MCF 10A (cell line): ENCODE results near the gene LRRC41. TPM values are rescaled to one million over a fixed set of nuclear protein-coding genes. Genes with fewer than 3 reads are reported as not detected.

Experiments used
- BruUV-seq: library from RNA; stranded (reverse); fragments of 400-500 nt; replicated peaks from 2 replicates; lab custom pipeline; 2021; lab: Mats Ljungman, UMichigan
- CTCF ChIA-PET: fragments of 300-600 bp; sonication (Branson Sonifier 250); formaldehyde crosslinking; extraction: SDS; loops from one replicate; lab custom pipeline; 2021; ENCODE audit warnings: antibody characterized with exemption, inconsistent platforms; lab: Yijun Ruan, JAX
- POLR2A ChIA-PET: fragments of 300-600, 350-650 bp; sonication (Branson Sonifier 250); formaldehyde crosslinking; extraction: SDS; loops from one replicate; lab custom pipeline; 2020; ENCODE audit warnings: antibody characterized with exemption, inconsistent platforms; lab: Yijun Ruan, JAX
- DNase-seq: peaks from one replicate; pipeline ENCODE4 v3.0.0-alpha.2; 2018; ENCODE audit not compliant: unreplicated experiment
- H3K27ac Mint-ChIP-seq: one replicate; pipeline ENCODE4 v1.8.0; 2022; ENCODE audit warnings: mild to moderate bottlenecking, low read depth, mixed read lengths; ENCODE audit not compliant: unreplicated experiment
- H3K27me3 Mint-ChIP-seq: one replicate; pipeline ENCODE4 v1.8.0; 2022; ENCODE audit warnings: mixed read lengths; ENCODE audit not compliant: insufficient read depth, unreplicated experiment
- H3K36me3 Mint-ChIP-seq: one replicate; pipeline ENCODE4 v1.8.0; 2022; ENCODE audit warnings: mild to moderate bottlenecking, moderate library complexity, mixed read lengths; ENCODE audit not compliant: insufficient read depth, unreplicated experiment
- H3K4me1 Mint-ChIP-seq: one replicate; pipeline ENCODE4 v1.8.0; 2022; ENCODE audit warnings: mixed read lengths; ENCODE audit not compliant: insufficient read depth, unreplicated experiment
- H3K4me3 Mint-ChIP-seq: one replicate; pipeline ENCODE4 v1.8.0; 2022; ENCODE audit warnings: mild to moderate bottlenecking, moderate library complexity, mixed read lengths; ENCODE audit not compliant: unreplicated experiment
- H3K9me3 Mint-ChIP-seq: one replicate; pipeline ENCODE4 v1.8.0; 2022; ENCODE audit warnings: mixed read lengths; ENCODE audit not compliant: unreplicated experiment
- intact Hi-C: fragments of 100-400 bp; cut with micrococcal nuclease; formaldehyde crosslinking; loops from 2 replicates; pipeline ENCODE4 v1.14.1; 2022
- total RNA-seq: library from RNA; stranded (reverse); gene quantifications from 2 replicates; pipeline ENCODE4 v1.2.3, GENCODE V29; 2022
- TF ChIP-seq, protein P1 (sequence below): fragments of 200-600 bp; IDR thresholded peaks from one replicate; pipeline ENCODE4 v1.8.0; 2022; ENCODE audit warnings: antibody characterized with exemption, mild to moderate bottlenecking; ENCODE audit not compliant: unreplicated experiment

LRRC41 gene
- total RNA-seq, 1 experiment from 2014 or later = 92.6 TPM

DNA sequence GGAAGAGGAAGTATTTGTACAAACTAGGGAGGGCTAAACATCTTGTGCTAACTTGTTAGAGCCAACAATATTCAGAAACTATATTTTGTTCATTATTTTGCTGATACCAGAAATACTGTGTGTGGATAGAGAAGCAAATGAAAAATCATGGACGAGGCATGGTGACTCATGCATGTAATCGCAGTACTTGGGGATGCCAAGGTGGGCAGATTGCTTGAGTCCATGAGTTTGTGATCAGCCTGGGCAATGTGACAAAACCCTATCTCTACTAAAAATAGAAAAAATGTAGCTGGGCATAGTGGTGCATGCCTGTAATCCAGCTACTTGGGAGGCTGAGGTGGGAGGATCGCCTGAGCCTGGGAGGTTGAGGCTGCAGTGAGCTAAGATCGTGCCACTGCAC is 13.4 kb downstream of the LRRC41 start:
- ChIA-PET CTCF (no interaction called here), POLR2A (interaction anchor here (1.0 to 1.5 kb wide), 3 partner anchors 8 to 18 kb away, joined by 4 to 7 read pairs (median 5); no protein-coding TSS in a partner anchor)
- DNase-seq = no peak
- H3K4me1 Mint-ChIP-seq = no peaks in the 10 kb centered on the region
- intact Hi-C loops = no loop called here
- TF ChIP-seq, protein P1, sequence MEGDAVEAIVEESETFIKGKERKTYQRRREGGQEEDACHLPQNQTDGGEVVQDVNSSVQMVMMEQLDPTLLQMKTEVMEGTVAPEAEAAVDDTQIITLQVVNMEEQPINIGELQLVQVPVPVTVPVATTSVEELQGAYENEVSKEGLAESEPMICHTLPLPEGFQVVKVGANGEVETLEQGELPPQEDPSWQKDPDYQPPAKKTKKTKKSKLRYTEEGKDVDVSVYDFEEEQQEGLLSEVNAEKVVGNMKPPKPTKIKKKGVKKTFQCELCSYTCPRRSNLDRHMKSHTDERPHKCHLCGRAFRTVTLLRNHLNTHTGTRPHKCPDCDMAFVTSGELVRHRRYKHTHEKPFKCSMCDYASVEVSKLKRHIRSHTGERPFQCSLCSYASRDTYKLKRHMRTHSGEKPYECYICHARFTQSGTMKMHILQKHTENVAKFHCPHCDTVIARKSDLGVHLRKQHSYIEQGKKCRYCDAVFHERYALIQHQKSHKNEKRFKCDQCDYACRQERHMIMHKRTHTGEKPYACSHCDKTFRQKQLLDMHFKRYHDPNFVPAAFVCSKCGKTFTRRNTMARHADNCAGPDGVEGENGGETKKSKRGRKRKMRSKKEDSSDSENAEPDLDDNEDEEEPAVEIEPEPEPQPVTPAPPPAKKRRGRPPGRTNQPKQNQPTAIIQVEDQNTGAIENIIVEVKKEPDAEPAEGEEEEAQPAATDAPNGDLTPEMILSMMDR = no peak
- no peaks in the 10 kb centered on the region for H3K27me3 Mint-ChIP-seq
- no TSS peak for BruUV-seq
- H3K9me3 Mint-ChIP-seq = no peaks in the 10 kb centered on the region
- H3K36me3 Mint-ChIP-seq = peaks cover 78% of the 10 kb centered on the region
- no peak overlapping the region for H3K27ac Mint-ChIP-seq
- no peak overlapping the region for H3K4me3 Mint-ChIP-seq

- Mint-ChIP-seq H3K27ac (no peak overlapping the region), H3K27me3 (no peaks in the 10 kb centered on the region), H3K36me3 (peaks cover 78% of the 10 kb centered on the region), H3K9me3 (no peaks in the 10 kb centered on the region), H3K4me3 (no peak overlapping the region), H3K4me1 (no peaks in the 10 kb centered on the region)
- DNase-seq = no peak
- CTCF ChIA-PET = interaction anchor here (0.6 to 1.2 kb wide), 2 partner anchors 109 to 239 kb away, joined by 3 to 4 read pairs; no protein-coding TSS in a partner anchor
- BruUV-seq = no TSS peak
- TF ChIP-seq, protein P1 = no peak
- intact Hi-C loops = no loop called here
- POLR2A ChIA-PET = interaction anchor here (1.0 to 1.4 kb wide), 3 partner anchors 9 to 52 kb away, joined by 4 to 10 read pairs (median 5); partner anchors contain the start of genes LRRC41, NSUN4 and UQCRH
These were observed 14.3 kb downstream of the LRRC41 start for GRCh38 chr1:46289134-46289494.

GRCh38 chr1:46288485-46289133 is 14.8 kb downstream of the LRRC41 start:
- H3K36me3 Mint-ChIP-seq = peaks cover 78% of the 10 kb centered on the region
- H3K27me3 Mint-ChIP-seq = no peaks in the 10 kb centered on the region
- intact Hi-C loops = no loop called here
- H3K27ac Mint-ChIP-seq = no peak overlapping the region
- ChIA-PET POLR2A (interaction anchor here (0.7 to 1.7 kb wide), 6 partner anchors 8 to 53 kb away, joined by 3 to 10 read pairs (median 4); partner anchors contain the start of genes LRRC41, NSUN4 and UQCRH), CTCF (interaction anchor here (0.6 to 1.2 kb wide), 3 partner anchors 108 to 1579 kb away, joined by 3 to 4 read pairs (median 3); no protein-coding TSS in a partner anchor)
- TF ChIP-seq, protein P1 = no peak
- BruUV-seq = no TSS peak
- DNase-seq = peak; percentile 20
- H3K9me3 Mint-ChIP-seq = no peaks in the 10 kb centered on the region
- H3K4me1 Mint-ChIP-seq = no peaks in the 10 kb centered on the region
- H3K4me3 Mint-ChIP-seq = no peak overlapping the region

DNA sequence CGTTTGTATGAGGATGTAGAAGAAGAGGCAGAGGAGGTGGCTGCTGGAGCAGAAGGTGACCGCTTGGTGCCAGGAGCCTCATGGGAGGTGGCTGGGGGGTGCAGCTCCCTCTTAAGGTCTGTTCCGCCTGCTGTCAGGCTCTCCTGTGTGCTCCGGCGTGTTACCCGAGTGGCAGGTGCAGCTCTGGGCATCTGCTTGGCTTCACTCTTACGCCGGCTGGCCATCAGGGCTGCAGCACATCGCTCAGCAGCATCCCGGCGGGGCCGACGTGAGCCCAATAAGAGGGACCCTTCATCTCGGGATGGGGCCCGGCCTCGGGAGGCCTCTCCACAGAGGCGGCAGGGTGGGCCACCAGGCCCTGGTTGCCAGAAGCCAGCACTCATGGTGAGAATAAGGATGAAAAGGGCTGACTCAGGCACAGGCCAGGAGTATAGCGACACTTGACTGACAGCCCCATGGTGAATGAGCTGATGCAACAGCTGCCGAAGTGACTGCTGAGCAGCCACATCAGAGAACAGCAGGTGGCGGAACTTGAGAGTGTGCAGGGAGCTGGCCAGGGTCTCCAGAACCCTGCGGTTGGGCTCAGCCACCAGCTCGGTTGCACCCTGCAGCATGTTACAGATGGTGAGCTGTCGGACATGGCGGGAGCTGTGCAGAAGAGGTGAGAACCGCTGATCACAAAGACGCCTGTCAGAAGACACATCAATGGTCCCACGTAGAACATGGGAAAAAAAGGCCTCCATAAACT is 17.5 kb downstream of the LRRC41 start:
- Mint-ChIP-seq H3K36me3 (peaks cover 80% of the 10 kb centered on the region), H3K9me3 (no peaks in the 10 kb centered on the region), H3K4me3 (no peak overlapping the region), H3K27me3 (no peaks in the 10 kb centered on the region), H3K27ac (no peak overlapping the region), H3K4me1 (no peaks in the 10 kb centered on the region)
- intact Hi-C loops = no loop called here
- ChIA-PET POLR2A (interaction anchor here (1.3 to 4.7 kb wide), 2 partner anchors 10 to 18 kb away, joined by 3 to 19 read pairs; partner anchors contain the start of genes LRRC41 and UQCRH), CTCF (no interaction called here)
- TSS peak; percentile 44 for BruUV-seq
- TF ChIP-seq, protein P1 = no peak
- no peak for DNase-seq
